Ovary (tissue), 9 donors: ENCODE results near the gene SLC44A4. TPM values are rescaled to one million over a fixed set of nuclear protein-coding genes. Genes with fewer than 3 reads are reported as not detected.
"Not testable (repeated sequence)": the region's sequence is repeated elsewhere in the genome, so short reads cannot be mapped to it uniquely, and the experiment has no call there.

ENCODE experiments used
- DNase-seq, 5 donors: peaks; one replicate each; pipeline ENCODE4 v3.0.0-alpha.2; 2019 to 2020
- H3K27ac ChIP-seq, 2 donors: fragments of 200-600 bp; one replicate each; pipeline versions ENCODE4 v1.5.1 to v1.8.0; 2019 to 2022
- H3K27me3 ChIP-seq: fragments of 200-600 bp; one replicate; pipeline ENCODE4 v1.8.0; 2022
- H3K36me3 ChIP-seq: fragments of 200-600 bp; sonication (generic); one replicate; pipeline ENCODE4 v1.5.1; 2019
- H3K4me1 ChIP-seq: one replicate; pipeline ENCODE4 v1.8.1; 2013; ENCODE audit warnings: mild to moderate bottlenecking, moderate library complexity; ENCODE audit not compliant: insufficient read depth
- H3K4me3 ChIP-seq: fragments of 200-600 bp; sonication (generic); one replicate; pipeline ENCODE4 v1.5.1; 2017
- H3K9me3 ChIP-seq, 2 donors: fragments of 200-600 bp in 1 of 2; sonication (generic) in 1 of 2; one replicate each; pipeline versions ENCODE4 v1.5.1 to v1.8.1; 2013 to 2019; ENCODE audit warnings: mild to moderate bottlenecking in 1 of 2, moderate library complexity in 1 of 2
- EP300 ChIP-seq: sonication (generic); formaldehyde crosslinking; IDR thresholded peaks from one replicate; pipeline ENCODE4 v1.6.1; 2017; ENCODE audit warnings: antibody characterized with exemption
- POLR2A ChIP-seq: fragments of 450-650 bp; IDR thresholded peaks from one replicate; pipeline ENCODE4 v1.6.1; 2017; ENCODE audit warnings: antibody characterized with exemption, mild to moderate bottlenecking, moderate library complexity
- WGBS, 3 donors: extraction: QIAGEN DNeasy Blood & Tissue Kit in 1 of 3; methylation state at CpG; one replicate each; pipeline versions ENCODE4 v1.1.5 to v1.1.7; 2013 to 2017; 5-methylcytosine and 5-hydroxymethylcytosine counted together
- intact Hi-C, 4 donors: fragments of 100-400 bp; cut with DNase I; formaldehyde crosslinking; loops; one replicate each; pipeline versions ENCODE4 v1.11.0 to v1.15.1; 2022 to 2023
- polyA plus RNA-seq, 2 donors: library from polyadenylated mRNA; stranded (reverse); fragments of 200-250 nt in 1 of 2; fragments of 350-450 nt in 1 of 2; fragmentation: Illumina TruSeq in 1 of 2; extraction: RNeasy Lipid Tissue Mini Kit (QIAGEN cat#74804) in 1 of 2; gene quantifications; one replicate each; pipeline ENCODE4 v1.2.3, GENCODE V29; 2013 to 2014
- total RNA-seq, 7 donors: library from RNA; depleted of rRNA in 2 of 7; stranded (reverse); fragments of >200 nt in 2 of 7; fragmentation: NEBNext Ultra II Directional in 3 of 7; extraction: Animal tissue kit (Norgen Biotek cat#: 25700) in 3 of 7; gene quantifications; one replicate each; pipeline versions ENCODE4 v1.1.0 to v1.2.4, GENCODE V29; 2016 to 2023
- TF ChIP-seq, protein P1 (sequence below), 3 donors: fragments of 450-650 bp in 2 of 3; fragments of 200-600 bp in 1 of 3; IDR thresholded peaks; one replicate each; pipeline versions ENCODE4 v1.5.1 to v1.8.0; 2016 to 2022; ENCODE audit warnings: antibody characterized with exemption in 3 of 3, mild to moderate bottlenecking in 1 of 3
- donor health status: DM: no; HTN: no; CAD: no; lungs with moderate emphysema.
- donor health status: DM: no; HTN: no; CAD: no.
- donor health status: Bipolar disorder and iron deficiency.
- donor health status: DM: yes; HTN: yes; CAD: no.
- donor health status: DM: no; HTN: no; CAD: no.
- donor health status: DM: yes; HTN: yes; CAD: no.

SLC44A4 gene
- total and polyA plus RNA-seq, 9 donors, result 1.4 to 54.8 (median 6.2) TPM

DNA sequence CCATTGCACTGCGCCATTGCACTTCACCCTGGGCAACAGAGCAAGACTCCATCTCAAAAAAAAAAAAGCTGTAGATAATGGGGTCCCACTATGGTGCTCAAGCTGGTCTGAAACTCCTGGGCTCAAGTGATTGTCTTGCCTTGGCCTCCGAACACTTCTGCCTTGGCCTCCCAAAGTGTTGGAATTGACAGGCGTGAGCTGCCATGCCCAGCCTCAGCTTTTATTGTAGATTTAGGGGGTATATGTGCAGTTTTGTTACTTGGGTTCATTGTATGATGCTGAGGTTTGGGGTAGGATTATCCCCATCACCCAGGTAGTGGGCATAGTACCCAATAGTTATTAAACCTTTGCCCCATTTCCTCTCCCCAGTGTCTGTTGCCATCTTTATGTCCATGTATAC is 39.8 kb downstream of the SLC44A4 start:
- 90 to 94% (median 93%) methylated on average over 3 of the region's 3 CpGs for WGBS, 3 donors
- no peaks in the 10 kb centered on the region for H3K27me3 ChIP-seq
- intact Hi-C loops, result loop anchor here in 2 of 4 donors (10.0 kb wide), 2 partner anchors 104 to 294 kb away; partner anchors contain the start of genes ATP6V1G2 (in 1 of the 2), CLIC1 (in 1 of the 2), DDX39B (in 1 of the 2) and NFKBIL1 (in 1 of the 2)
- no peak overlapping the region for H3K27ac ChIP-seq
- H3K36me3 ChIP-seq, result no peaks in the 10 kb centered on the region
- no peak for TF ChIP-seq EP300
- TF ChIP-seq POLR2A, result no peak
- TF ChIP-seq, protein P1, sequence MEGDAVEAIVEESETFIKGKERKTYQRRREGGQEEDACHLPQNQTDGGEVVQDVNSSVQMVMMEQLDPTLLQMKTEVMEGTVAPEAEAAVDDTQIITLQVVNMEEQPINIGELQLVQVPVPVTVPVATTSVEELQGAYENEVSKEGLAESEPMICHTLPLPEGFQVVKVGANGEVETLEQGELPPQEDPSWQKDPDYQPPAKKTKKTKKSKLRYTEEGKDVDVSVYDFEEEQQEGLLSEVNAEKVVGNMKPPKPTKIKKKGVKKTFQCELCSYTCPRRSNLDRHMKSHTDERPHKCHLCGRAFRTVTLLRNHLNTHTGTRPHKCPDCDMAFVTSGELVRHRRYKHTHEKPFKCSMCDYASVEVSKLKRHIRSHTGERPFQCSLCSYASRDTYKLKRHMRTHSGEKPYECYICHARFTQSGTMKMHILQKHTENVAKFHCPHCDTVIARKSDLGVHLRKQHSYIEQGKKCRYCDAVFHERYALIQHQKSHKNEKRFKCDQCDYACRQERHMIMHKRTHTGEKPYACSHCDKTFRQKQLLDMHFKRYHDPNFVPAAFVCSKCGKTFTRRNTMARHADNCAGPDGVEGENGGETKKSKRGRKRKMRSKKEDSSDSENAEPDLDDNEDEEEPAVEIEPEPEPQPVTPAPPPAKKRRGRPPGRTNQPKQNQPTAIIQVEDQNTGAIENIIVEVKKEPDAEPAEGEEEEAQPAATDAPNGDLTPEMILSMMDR (IDR thresholded peaks at IDR 0.05), result no peak
- H3K4me3 ChIP-seq, result no peak overlapping the region
- no peaks in the 10 kb centered on the region for H3K4me1 ChIP-seq
- no peak for DNase-seq
- H3K9me3 ChIP-seq, result no peaks in the 10 kb centered on the region

DNA sequence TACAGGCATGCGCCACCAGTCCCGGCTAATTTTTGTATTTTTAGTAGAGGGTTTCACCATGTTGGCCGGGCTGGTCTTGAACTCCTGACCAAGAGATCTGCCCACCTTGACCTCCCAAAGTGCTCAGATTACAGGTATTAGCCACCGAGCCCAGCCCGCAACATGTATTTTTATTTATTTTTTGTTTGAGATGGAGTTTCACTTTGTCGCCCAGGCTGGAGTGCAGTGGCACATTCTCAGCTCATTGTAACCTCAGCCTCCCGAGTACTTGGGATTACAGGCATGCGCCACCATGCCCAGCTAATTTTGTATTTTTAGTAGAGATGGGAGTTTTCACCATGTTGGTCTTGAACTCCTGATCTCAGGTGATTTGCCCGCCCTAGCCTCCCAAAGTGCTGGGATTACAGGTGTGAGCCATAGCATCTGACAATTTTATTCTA is 40.7 kb downstream of the SLC44A4 start:
- not testable (repeated sequence) for H3K27me3 ChIP-seq, H3K4me1 ChIP-seq, H3K9me3 ChIP-seq, H3K36me3 ChIP-seq, H3K4me3 ChIP-seq, H3K27ac ChIP-seq
- DNase-seq, result peak in 1 of 5 donors; percentile 6
- intact Hi-C loops, result loop anchor here in 2 of 4 donors (10.0 kb wide), 2 partner anchors 103 to 293 kb away; partner anchors contain the start of genes ATP6V1G2 (in 1 of the 2), CLIC1 (in 1 of the 2), DDX39B (in 1 of the 2) and NFKBIL1 (in 1 of the 2)
- 79 to 84% (median 84%) methylated on average over 9 of the region's 9 CpGs for WGBS, 3 donors

DNA sequence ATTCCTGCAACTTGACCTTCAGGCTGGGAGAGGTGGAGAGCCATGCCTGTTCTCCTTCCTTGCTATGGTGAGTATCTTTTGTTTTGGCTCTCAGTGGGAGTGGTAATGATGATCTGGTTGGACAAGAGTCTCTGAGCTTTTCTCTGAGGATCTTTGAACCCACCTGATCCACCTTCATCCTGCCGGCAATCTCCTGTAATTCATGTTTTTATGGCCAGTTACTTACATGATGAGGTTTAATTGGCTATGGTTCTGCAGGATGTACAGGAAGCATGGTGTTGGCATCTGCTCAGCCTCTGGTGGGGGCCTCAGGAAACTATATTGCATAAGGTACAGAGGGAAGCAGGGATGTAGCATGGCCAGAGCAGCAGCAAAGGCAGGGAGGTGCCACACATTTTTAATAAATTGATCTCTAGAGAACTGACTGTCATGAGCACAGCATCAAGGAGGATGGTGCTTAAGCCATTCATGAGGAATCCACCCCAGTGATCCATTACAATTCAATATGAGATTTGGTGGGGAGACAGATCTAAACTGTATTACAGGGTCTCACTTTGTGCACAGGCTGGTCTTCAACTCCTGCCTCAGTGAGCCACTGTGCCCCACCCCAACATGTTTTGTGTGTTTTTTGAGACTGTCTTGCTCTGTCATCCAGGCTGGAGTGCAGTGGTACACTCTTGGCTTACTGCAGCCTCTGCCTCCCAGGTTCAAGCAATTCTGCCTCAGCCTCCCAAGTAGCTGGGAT is 41.3 kb downstream of the SLC44A4 start:
- H3K4me1 ChIP-seq, result no peaks in the 10 kb centered on the region
- TF ChIP-seq, protein P1 (IDR thresholded peaks at IDR 0.05), result no peak
- TF ChIP-seq EP300 (no peak), POLR2A (no peak)
- H3K27ac ChIP-seq, result no peak overlapping the region
- peak in 1 of 5 donors; percentile 17 for DNase-seq
- no peaks in the 10 kb centered on the region for H3K9me3 ChIP-seq
- WGBS, 3 donors, result 11 to 36% (median 14%) methylated on average over 1 of the region's 1 CpG
- no peaks in the 10 kb centered on the region for H3K36me3 ChIP-seq
- intact Hi-C loops, result loop anchor here in 2 of 4 donors (10.0 kb wide), 2 partner anchors 103 to 293 kb away; partner anchors contain the start of genes ATP6V1G2 (in 1 of the 2), CLIC1 (in 1 of the 2), DDX39B (in 1 of the 2) and NFKBIL1 (in 1 of the 2)
- H3K4me3 ChIP-seq, result no peak overlapping the region
- no peaks in the 10 kb centered on the region for H3K27me3 ChIP-seq

DNA sequence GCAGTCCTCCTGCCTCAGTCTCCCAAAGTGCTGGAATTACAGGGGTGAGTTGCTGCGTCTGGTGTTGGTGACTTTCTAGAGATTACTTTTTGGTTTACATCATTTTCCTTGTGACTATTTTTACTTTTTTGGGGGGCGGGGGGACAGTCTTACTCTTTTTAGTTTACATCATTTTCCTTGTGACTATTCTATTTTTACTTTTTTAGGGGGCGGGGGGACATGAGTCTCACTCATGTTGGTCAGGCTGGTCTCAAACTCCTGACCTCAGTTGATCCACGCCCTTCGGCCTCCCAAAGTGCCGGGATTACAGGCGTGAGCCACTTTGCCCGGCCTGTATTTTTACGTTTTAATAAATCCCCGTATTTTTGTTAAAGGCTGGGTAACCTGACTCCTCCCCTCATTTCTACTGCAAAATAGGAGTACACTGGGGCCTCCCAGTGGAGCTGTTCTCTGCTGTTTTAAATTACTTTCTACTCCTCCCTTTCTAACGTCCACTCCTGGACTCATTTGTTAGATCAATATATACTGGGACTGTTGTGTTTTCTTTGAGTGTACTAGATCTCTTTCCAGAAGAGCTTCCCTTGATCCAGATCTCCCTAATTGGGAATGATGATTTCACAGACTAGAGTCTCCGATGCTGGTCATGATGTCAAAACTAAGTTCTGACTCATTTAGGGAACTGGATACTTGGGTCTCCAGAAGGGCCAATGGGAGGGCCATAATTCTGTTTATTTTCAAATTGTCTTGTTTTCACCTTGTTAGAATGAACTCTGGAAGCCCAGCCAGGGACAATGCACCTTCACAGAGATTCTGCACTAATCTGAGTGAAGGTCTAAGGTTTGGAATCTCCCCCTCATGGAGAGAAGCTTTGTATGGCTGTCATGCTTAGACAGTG is 42.1 kb downstream of the SLC44A4 start:
- Histone ChIP-seq H3K4me3 (peak overlapping the region; percentile 97), H3K9me3 (no peaks in the 10 kb centered on the region), H3K4me1 (no peaks in the 10 kb centered on the region), H3K36me3 (no peaks in the 10 kb centered on the region), H3K27ac (peak overlapping the region; percentile 49 to 93), H3K27me3 (no peaks in the 10 kb centered on the region)
- WGBS, 3 donors, result 8 to 17% (median 15%) methylated on average over 12 of the region's 12 CpGs
- intact Hi-C loops, result loop anchor here in 2 of 4 donors (10.0 kb wide), 2 partner anchors 102 to 292 kb away; partner anchors contain the start of genes ATP6V1G2 (in 1 of the 2), CLIC1 (in 1 of the 2), DDX39B (in 1 of the 2) and NFKBIL1 (in 1 of the 2)
- DNase-seq, result peak in 1 of 5 donors; percentile 16
- TF ChIP-seq, protein P1 (IDR thresholded peaks at IDR 0.05), result no peak
- no peak for TF ChIP-seq POLR2A
- no peak for TF ChIP-seq EP300
